Uterus (tissue), 4 donors: ENCODE results near the gene PDE4D. TPM values are rescaled to one million over a fixed set of nuclear protein-coding genes. Genes with fewer than 3 reads are reported as not detected.

Experiments
- DNase-seq, 2 donors: peaks; one replicate each; pipeline ENCODE4 v3.0.0-alpha.2; 2019 to 2020
- H3K27ac ChIP-seq, 2 donors: fragments of 200-600 bp; sonication (generic); 1 replicate in 1 of 2; 2 replicates in 1 of 2; pipeline ENCODE4 v1.5.1; 2016 to 2018
- H3K27me3 ChIP-seq, 2 donors: fragments of 200-600 bp; sonication (generic); one replicate each; pipeline ENCODE4 v1.5.1; 2018 to 2019; ENCODE audit warnings: control low read depth in 1 of 2
- H3K36me3 ChIP-seq, 2 donors: fragments of 200-600 bp; sonication (generic); one replicate each; pipeline ENCODE4 v1.5.1; 2019; ENCODE audit warnings: control low read depth in 1 of 2
- H3K4me1 ChIP-seq, 2 donors: fragments of 200-600 bp; sonication (generic); one replicate each; pipeline ENCODE4 v1.5.1; 2018 to 2019; ENCODE audit warnings: control low read depth in 1 of 2
- H3K4me3 ChIP-seq, 2 donors: fragments of 200-600 bp; sonication (generic); 1 replicate in 1 of 2; 2 replicates in 1 of 2; pipeline ENCODE4 v1.5.1; 2018 to 2019; ENCODE audit warnings: mild to moderate bottlenecking in 1 of 2
- H3K9me3 ChIP-seq, 2 donors: fragments of 200-600 bp; sonication (generic); one replicate each; pipeline ENCODE4 v1.5.1; 2019; ENCODE audit warnings: control low read depth in 1 of 2
- POLR2A ChIP-seq, 2 donors: fragments of 450-650 bp; IDR thresholded peaks; one replicate each; pipeline ENCODE4 v1.6.1; 2016; ENCODE audit warnings: antibody characterized with exemption in 2 of 2, mild to moderate bottlenecking in 1 of 2, moderate library complexity in 1 of 2
- intact Hi-C: fragments of 100-400 bp; cut with DNase I; formaldehyde crosslinking; loops from one replicate; pipeline ENCODE4 v1.15.1; 2023; ENCODE audit warnings: low total_unique reads
- total RNA-seq, 4 donors: library from RNA; depleted of rRNA in 3 of 4; stranded (reverse); fragments of >200 nt in 3 of 4; gene quantifications; one replicate each; pipeline versions ENCODE4 v1.1.0 to v1.2.4, GENCODE V29; 2014 to 2023
- TF ChIP-seq, protein P1 (sequence below), 4 experiments: fragments of 200-600 bp in 2 of 4; fragments of 450-650 bp in 2 of 4; sonication (generic) in 2 of 4; IDR thresholded peaks; one replicate each; pipeline ENCODE4 v1.5.1; 2016 to 2019; ENCODE audit warnings: antibody characterized with exemption in 4 of 4, mild to moderate bottlenecking in 2 of 4, moderate library complexity in 1 of 4
- donor health status: DM: yes; HTN: yes; CAD: no.

The PDE4D gene
- total RNA-seq, 4 donors from 2014 or later, result 27.1 to 77.0 (median 45.8) TPM

GRCh38 chr5:58972301-58972700 lies 921.2 kb downstream of the PDE4D start:
- intact Hi-C loops, result no loop called here

GRCh38 chr5:58970766-58971165 lies 922.8 kb downstream of the PDE4D start:
- no peaks in the 10 kb centered on the region for H3K36me3 ChIP-seq
- H3K4me1 ChIP-seq, result no peaks in the 10 kb centered on the region
- H3K27me3 ChIP-seq, result no peaks in the 10 kb centered on the region
- TF ChIP-seq, protein P1, sequence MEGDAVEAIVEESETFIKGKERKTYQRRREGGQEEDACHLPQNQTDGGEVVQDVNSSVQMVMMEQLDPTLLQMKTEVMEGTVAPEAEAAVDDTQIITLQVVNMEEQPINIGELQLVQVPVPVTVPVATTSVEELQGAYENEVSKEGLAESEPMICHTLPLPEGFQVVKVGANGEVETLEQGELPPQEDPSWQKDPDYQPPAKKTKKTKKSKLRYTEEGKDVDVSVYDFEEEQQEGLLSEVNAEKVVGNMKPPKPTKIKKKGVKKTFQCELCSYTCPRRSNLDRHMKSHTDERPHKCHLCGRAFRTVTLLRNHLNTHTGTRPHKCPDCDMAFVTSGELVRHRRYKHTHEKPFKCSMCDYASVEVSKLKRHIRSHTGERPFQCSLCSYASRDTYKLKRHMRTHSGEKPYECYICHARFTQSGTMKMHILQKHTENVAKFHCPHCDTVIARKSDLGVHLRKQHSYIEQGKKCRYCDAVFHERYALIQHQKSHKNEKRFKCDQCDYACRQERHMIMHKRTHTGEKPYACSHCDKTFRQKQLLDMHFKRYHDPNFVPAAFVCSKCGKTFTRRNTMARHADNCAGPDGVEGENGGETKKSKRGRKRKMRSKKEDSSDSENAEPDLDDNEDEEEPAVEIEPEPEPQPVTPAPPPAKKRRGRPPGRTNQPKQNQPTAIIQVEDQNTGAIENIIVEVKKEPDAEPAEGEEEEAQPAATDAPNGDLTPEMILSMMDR (IDR thresholded peaks at IDR 0.05), result no peak
- no peak for TF ChIP-seq POLR2A (IDR thresholded peaks at IDR 0.05)
- intact Hi-C loops, result no loop called here
- H3K4me3 ChIP-seq, result no peak overlapping the region
- no peaks in the 10 kb centered on the region for H3K9me3 ChIP-seq
- no peak overlapping the region for H3K27ac ChIP-seq
- DNase-seq, result no peak

More at GRCh38 chr5:58972301-58972700, 921.2 kb downstream of the PDE4D start:
- H3K4me1 ChIP-seq, result no peaks in the 10 kb centered on the region
- no peaks in the 10 kb centered on the region for H3K36me3 ChIP-seq
- no peaks in the 10 kb centered on the region for H3K9me3 ChIP-seq
- no peak for DNase-seq
- no peaks in the 10 kb centered on the region for H3K27me3 ChIP-seq
- TF ChIP-seq POLR2A (IDR thresholded peaks at IDR 0.05), result no peak
- TF ChIP-seq, protein P1 (IDR thresholded peaks at IDR 0.05), result no peak
- H3K4me3 ChIP-seq, result no peak overlapping the region
- no peak overlapping the region for H3K27ac ChIP-seq

DNA sequence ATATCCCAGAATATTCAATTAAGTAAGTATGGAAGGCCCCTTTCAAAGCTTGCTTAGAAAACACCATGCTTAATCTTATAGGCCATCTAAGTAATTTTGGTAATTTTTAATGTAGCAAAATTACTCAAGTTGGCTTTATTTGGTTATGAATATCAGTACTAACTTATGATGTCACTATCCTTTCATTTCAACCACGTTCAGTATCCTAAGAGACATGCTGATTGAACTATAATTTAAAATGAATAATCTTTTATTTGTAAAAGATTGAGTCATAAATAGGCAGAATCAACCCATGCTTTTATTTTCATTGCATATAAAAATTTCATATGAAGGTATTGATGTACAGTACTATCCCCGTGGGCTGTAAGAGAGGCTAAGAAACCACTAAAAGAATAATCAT lies 923.7 kb downstream of the PDE4D start:
- no peak for DNase-seq
- TF ChIP-seq, protein P1 (IDR thresholded peaks at IDR 0.05), result no peak
- no peak for TF ChIP-seq POLR2A (IDR thresholded peaks at IDR 0.05)
- Histone ChIP-seq H3K36me3 (no peaks in the 10 kb centered on the region), H3K4me1 (no peaks in the 10 kb centered on the region), H3K27me3 (no peaks in the 10 kb centered on the region), H3K27ac (no peak overlapping the region), H3K4me3 (no peak overlapping the region), H3K9me3 (no peaks in the 10 kb centered on the region)
- intact Hi-C loops, result no loop called here

GRCh38 chr5:58969253-58969652 lies 924.3 kb downstream of the PDE4D start:
- TF ChIP-seq, protein P1 (IDR thresholded peaks at IDR 0.05), result no peak
- no peak for TF ChIP-seq POLR2A (IDR thresholded peaks at IDR 0.05)
- no peak for DNase-seq

DNA sequence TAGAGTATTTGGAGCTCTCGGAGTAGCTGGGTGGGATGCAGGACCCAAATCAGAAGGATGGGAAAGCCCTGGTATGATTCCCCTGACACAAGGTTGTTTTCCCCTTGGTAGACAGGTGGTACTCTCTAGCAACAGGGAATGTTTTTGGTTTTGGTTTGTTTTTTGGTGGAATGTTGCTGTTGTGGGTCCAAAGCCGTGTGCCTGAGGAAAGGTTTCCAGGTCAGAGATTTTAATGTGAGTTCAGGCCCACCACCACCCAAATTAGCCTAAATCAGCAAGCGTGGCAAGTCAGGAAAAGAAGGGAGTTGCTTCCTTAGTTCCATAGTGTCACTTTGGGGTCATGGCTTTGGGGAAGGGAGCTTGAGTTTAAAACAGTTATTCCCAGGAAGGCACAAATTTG lies 925.2 kb downstream of the PDE4D start:
- Histone ChIP-seq H3K4me1 (no peaks in the 10 kb centered on the region), H3K9me3 (no peaks in the 10 kb centered on the region), H3K4me3 (no peak overlapping the region), H3K27ac (no peak overlapping the region), H3K27me3 (no peaks in the 10 kb centered on the region), H3K36me3 (no peaks in the 10 kb centered on the region)
- no peak for TF ChIP-seq POLR2A (IDR thresholded peaks at IDR 0.05)
- TF ChIP-seq, protein P1 (IDR thresholded peaks at IDR 0.05), result no peak
- no peak for DNase-seq
- intact Hi-C loops, result no loop called here

More at GRCh38 chr5:58969253-58969652, 924.3 kb downstream of the PDE4D start:
- Histone ChIP-seq H3K27me3 (no peaks in the 10 kb centered on the region), H3K9me3 (no peaks in the 10 kb centered on the region), H3K4me3 (no peak overlapping the region), H3K27ac (no peak overlapping the region), H3K4me1 (no peaks in the 10 kb centered on the region), H3K36me3 (no peaks in the 10 kb centered on the region)
- intact Hi-C loops, result no loop called here
